ENCODE measurements around the gene FGFR4. TPM values are rescaled to one million over a fixed set of nuclear protein-coding genes. Genes with fewer than 3 reads are reported as not detected.

Gene FGFR4
- total and polyA plus RNA-seq, 2 of the 8 experiments (the other 6 are each of a cell fraction or from before 2014, with no cell fraction given): 61.4 to 88.4 TPM

DNA sequence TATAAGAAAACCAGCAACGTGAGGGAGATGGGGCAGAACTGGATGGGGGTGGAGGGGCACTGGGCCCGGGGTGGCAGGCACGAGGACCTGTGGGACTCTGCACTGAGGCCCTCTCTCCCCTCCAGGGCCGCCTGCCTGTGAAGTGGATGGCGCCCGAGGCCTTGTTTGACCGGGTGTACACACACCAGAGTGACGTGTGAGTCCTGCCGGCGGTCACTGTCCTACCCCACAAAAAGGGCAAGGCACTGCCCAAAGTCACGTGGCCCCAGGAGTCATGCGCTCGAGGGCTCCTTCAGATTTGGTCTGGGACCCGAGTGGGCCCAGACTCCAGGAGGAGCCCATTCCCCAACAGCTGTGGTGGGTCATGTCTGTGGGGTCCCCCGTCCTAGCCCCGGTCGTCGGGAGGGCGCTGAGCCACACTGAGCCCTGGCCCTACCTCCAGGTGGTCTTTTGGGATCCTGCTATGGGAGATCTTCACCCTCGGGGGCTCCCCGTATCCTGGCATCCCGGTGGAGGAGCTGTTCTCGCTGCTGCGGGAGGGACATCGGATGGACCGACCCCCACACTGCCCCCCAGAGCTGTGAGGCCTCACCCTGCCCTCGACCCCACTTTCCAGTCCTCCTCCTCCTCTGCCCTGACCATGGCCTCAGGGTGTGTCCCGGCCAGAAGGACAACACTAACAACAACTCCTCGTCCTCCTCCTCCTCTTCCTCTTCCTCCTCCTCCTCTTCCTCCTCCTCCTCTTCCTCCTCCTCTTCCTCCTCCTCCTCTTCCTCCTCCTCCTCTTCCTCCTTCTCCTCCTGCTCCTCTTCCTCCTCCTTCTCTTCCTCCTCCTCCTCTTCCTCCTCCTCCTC, 9.7 kb downstream of the FGFR4 start (continued):
- TF ChIP-seq, protein P1, sequence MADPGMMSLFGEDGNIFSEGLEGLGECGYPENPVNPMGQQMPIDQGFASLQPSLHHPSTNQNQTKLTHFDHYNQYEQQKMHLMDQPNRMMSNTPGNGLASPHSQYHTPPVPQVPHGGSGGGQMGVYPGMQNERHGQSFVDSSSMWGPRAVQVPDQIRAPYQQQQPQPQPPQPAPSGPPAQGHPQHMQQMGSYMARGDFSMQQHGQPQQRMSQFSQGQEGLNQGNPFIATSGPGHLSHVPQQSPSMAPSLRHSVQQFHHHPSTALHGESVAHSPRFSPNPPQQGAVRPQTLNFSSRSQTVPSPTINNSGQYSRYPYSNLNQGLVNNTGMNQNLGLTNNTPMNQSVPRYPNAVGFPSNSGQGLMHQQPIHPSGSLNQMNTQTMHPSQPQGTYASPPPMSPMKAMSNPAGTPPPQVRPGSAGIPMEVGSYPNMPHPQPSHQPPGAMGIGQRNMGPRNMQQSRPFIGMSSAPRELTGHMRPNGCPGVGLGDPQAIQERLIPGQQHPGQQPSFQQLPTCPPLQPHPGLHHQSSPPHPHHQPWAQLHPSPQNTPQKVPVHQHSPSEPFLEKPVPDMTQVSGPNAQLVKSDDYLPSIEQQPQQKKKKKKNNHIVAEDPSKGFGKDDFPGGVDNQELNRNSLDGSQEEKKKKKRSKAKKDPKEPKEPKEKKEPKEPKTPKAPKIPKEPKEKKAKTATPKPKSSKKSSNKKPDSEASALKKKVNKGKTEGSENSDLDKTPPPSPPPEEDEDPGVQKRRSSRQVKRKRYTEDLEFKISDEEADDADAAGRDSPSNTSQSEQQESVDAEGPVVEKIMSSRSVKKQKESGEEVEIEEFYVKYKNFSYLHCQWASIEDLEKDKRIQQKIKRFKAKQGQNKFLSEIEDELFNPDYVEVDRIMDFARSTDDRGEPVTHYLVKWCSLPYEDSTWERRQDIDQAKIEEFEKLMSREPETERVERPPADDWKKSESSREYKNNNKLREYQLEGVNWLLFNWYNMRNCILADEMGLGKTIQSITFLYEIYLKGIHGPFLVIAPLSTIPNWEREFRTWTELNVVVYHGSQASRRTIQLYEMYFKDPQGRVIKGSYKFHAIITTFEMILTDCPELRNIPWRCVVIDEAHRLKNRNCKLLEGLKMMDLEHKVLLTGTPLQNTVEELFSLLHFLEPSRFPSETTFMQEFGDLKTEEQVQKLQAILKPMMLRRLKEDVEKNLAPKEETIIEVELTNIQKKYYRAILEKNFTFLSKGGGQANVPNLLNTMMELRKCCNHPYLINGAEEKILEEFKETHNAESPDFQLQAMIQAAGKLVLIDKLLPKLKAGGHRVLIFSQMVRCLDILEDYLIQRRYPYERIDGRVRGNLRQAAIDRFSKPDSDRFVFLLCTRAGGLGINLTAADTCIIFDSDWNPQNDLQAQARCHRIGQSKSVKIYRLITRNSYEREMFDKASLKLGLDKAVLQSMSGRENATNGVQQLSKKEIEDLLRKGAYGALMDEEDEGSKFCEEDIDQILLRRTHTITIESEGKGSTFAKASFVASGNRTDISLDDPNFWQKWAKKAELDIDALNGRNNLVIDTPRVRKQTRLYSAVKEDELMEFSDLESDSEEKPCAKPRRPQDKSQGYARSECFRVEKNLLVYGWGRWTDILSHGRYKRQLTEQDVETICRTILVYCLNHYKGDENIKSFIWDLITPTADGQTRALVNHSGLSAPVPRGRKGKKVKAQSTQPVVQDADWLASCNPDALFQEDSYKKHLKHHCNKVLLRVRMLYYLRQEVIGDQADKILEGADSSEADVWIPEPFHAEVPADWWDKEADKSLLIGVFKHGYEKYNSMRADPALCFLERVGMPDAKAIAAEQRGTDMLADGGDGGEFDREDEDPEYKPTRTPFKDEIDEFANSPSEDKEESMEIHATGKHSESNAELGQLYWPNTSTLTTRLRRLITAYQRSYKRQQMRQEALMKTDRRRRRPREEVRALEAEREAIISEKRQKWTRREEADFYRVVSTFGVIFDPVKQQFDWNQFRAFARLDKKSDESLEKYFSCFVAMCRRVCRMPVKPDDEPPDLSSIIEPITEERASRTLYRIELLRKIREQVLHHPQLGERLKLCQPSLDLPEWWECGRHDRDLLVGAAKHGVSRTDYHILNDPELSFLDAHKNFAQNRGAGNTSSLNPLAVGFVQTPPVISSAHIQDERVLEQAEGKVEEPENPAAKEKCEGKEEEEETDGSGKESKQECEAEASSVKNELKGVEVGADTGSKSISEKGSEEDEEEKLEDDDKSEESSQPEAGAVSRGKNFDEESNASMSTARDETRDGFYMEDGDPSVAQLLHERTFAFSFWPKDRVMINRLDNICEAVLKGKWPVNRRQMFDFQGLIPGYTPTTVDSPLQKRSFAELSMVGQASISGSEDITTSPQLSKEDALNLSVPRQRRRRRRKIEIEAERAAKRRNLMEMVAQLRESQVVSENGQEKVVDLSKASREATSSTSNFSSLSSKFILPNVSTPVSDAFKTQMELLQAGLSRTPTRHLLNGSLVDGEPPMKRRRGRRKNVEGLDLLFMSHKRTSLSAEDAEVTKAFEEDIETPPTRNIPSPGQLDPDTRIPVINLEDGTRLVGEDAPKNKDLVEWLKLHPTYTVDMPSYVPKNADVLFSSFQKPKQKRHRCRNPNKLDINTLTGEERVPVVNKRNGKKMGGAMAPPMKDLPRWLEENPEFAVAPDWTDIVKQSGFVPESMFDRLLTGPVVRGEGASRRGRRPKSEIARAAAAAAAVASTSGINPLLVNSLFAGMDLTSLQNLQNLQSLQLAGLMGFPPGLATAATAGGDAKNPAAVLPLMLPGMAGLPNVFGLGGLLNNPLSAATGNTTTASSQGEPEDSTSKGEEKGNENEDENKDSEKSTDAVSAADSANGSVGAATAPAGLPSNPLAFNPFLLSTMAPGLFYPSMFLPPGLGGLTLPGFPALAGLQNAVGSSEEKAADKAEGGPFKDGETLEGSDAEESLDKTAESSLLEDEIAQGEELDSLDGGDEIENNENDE (IDR thresholded peaks at IDR 0.05; ENCODE audit: insufficient replicate concordance, low read length): no peak
- TF ChIP-seq NRF1 (IDR thresholded peaks at IDR 0.05; ENCODE audit: low read depth, low read length) (no peak), TAF7 (optimal IDR thresholded peaks at IDR 0.05; ENCODE audit: borderline replicate concordance, low read depth, low read length) (no peak), FOSL1 (IDR thresholded peaks at IDR 0.05; ENCODE audit: insufficient read depth, low read depth, low read length) (no peak), ASH2L (IDR thresholded peaks at IDR 0.05; ENCODE audit: low read length) (no peak), BACH1 (IDR thresholded peaks at IDR 0.05; ENCODE audit: low read length) (no peak), JUN (IDR thresholded peaks at IDR 0.05; ENCODE audit: low read depth, low read length) (no peak), RBBP5 (IDR thresholded peaks at IDR 0.05; ENCODE audit: borderline replicate concordance, low read depth, low read length) (no peak), CTBP2 (IDR thresholded peaks at IDR 0.05; ENCODE audit: borderline replicate concordance, insufficient read depth, insufficient read length, low read length) (no peak), SIRT6 (IDR thresholded peaks at IDR 0.05; ENCODE audit: low read length) (no peak)
